OCI-LY1 (cell line): ENCODE results near the gene KRT2.

Source experiments
- H2AFZ ChIP-seq: fragments of 200-600 bp; sonication (generic), shearing (Covaris generic); 2 replicates; pipeline ENCODE4 v1.6.0; 2014; ENCODE audit warnings: antibody characterized with exemption, mild to moderate bottlenecking, low read length
- H3F3A ChIP-seq: fragments of 200-600 bp; sonication (generic), shearing (Covaris generic); 2 replicates; pipeline ENCODE4 v1.6.0; 2014; ENCODE audit warnings: mild to moderate bottlenecking, antibody characterized with exemption, low read length, moderate library complexity; ENCODE audit not compliant: insufficient read depth
- H3K27ac ChIP-seq: fragments of 200-600 bp; sonication (generic); 2 replicates; pipeline ENCODE4 v1.5.1; 2014; ENCODE audit warnings: low read length, mixed run types, mild to moderate bottlenecking, low read depth; ENCODE audit not compliant: poor library complexity, severe bottlenecking
- H3K27me3 ChIP-seq: fragments of 200-600 bp; sonication (generic); 2 replicates; pipeline ENCODE4 v1.6.0; 2014; ENCODE audit warnings: antibody characterized with exemption, mild to moderate bottlenecking, low read length, moderate library complexity; ENCODE audit not compliant: insufficient read depth
- H3K36me3 ChIP-seq: fragments of 200-600 bp; sonication (generic); 2 replicates; pipeline ENCODE4 v1.6.1; 2014; ENCODE audit warnings: mild to moderate bottlenecking, antibody characterized with exemption, low read length, moderate library complexity, mixed read lengths; ENCODE audit not compliant: insufficient read depth
- H3K4me1 ChIP-seq: fragments of 200-600 bp; sonication (generic); 2 replicates; pipeline ENCODE4 v1.5.1; 2014; ENCODE audit warnings: mild to moderate bottlenecking, low read length, moderate library complexity; ENCODE audit not compliant: insufficient read depth, severe bottlenecking
- H3K4me2 ChIP-seq: fragments of 200-600 bp; sonication (generic), shearing (Covaris generic); 2 replicates; pipeline ENCODE4 v1.6.1; 2014; ENCODE audit warnings: low read length
- H3K4me3 ChIP-seq: fragments of 200-600 bp; sonication (generic); 2 replicates; pipeline ENCODE4 v1.5.1; 2014; ENCODE audit warnings: low read length, low read depth, mild to moderate bottlenecking, mixed read lengths; ENCODE audit not compliant: poor library complexity, severe bottlenecking
- H3K79me2 ChIP-seq: fragments of 200-600 bp; shearing (Covaris generic); 2 replicates; pipeline ENCODE4 v1.6.1; 2016; ENCODE audit warnings: mixed run types, low read length, mixed read lengths; ENCODE audit not compliant: insufficient read depth
- H3K9ac ChIP-seq: fragments of 200-600 bp; sonication (generic), shearing (Covaris generic); 2 replicates; pipeline ENCODE4 v1.6.1; 2014; ENCODE audit warnings: mild to moderate bottlenecking, low read length, mixed read lengths
- H3K9me2 ChIP-seq: fragments of 200-600 bp; sonication (generic), shearing (Covaris generic); 2 replicates; pipeline ENCODE4 v1.6.1; 2014; ENCODE audit warnings: low read depth, mild to moderate bottlenecking, low read length, mixed read lengths
- H3K9me3 ChIP-seq: fragments of 200-600 bp; shearing (Covaris generic); 2 replicates; pipeline ENCODE4 v1.6.1; 2014; ENCODE audit warnings: low read length, mixed read lengths
- H4K20me1 ChIP-seq: fragments of 200-600 bp; sonication (generic), shearing (Covaris generic); 2 replicates; pipeline ENCODE4 v1.6.0; 2016; ENCODE audit warnings: mild to moderate bottlenecking, low read length; ENCODE audit not compliant: insufficient read depth
- EZH2 ChIP-seq: fragments of 200-600 bp; sonication (generic), shearing (Covaris generic); IDR thresholded peaks from 2 replicates; pipeline ENCODE4 v1.8.0; 2017; ENCODE audit warnings: borderline replicate concordance, mixed run types, mild to moderate bottlenecking, antibody characterized with exemption, low read length, moderate library complexity, mixed read lengths
- TF ChIP-seq, protein P1 (sequence below): fragments of 200-600 bp; sonication (generic), shearing (Covaris generic); IDR thresholded peaks from 2 replicates; pipeline ENCODE4 v1.5.1; 2017; ENCODE audit warnings: mild to moderate bottlenecking, antibody characterized with exemption, low read length, moderate library complexity, mixed read lengths

KRT2 gene

GRCh38 chr12:52611080-52611468 is 40.9 kb downstream of the KRT2 start:
- H3F3A ChIP-seq: no peaks in the 10 kb centered on the region
- H3K4me1 ChIP-seq: no peaks in the 10 kb centered on the region
- H3K27ac ChIP-seq: no peak overlapping the region
- H3K9ac ChIP-seq: no peak overlapping the region
- peaks cover 4% of the 10 kb centered on the region; the same call in 1 of the 2 replicates for H3K27me3 ChIP-seq
- H3K79me2 ChIP-seq: no peaks in the 10 kb centered on the region
- H3K9me2 ChIP-seq: no peaks in the 10 kb centered on the region
- H3K4me3 ChIP-seq: no peak overlapping the region
- H4K20me1 ChIP-seq: no peaks in the 10 kb centered on the region
- TF ChIP-seq, protein P1, sequence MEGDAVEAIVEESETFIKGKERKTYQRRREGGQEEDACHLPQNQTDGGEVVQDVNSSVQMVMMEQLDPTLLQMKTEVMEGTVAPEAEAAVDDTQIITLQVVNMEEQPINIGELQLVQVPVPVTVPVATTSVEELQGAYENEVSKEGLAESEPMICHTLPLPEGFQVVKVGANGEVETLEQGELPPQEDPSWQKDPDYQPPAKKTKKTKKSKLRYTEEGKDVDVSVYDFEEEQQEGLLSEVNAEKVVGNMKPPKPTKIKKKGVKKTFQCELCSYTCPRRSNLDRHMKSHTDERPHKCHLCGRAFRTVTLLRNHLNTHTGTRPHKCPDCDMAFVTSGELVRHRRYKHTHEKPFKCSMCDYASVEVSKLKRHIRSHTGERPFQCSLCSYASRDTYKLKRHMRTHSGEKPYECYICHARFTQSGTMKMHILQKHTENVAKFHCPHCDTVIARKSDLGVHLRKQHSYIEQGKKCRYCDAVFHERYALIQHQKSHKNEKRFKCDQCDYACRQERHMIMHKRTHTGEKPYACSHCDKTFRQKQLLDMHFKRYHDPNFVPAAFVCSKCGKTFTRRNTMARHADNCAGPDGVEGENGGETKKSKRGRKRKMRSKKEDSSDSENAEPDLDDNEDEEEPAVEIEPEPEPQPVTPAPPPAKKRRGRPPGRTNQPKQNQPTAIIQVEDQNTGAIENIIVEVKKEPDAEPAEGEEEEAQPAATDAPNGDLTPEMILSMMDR: no peak
- no peak for TF ChIP-seq EZH2
- H2AFZ ChIP-seq: no peak overlapping the region
- H3K4me2 ChIP-seq: no peak overlapping the region
- no peaks in the 10 kb centered on the region for H3K9me3 ChIP-seq
- no peaks in the 10 kb centered on the region for H3K36me3 ChIP-seq

DNA sequence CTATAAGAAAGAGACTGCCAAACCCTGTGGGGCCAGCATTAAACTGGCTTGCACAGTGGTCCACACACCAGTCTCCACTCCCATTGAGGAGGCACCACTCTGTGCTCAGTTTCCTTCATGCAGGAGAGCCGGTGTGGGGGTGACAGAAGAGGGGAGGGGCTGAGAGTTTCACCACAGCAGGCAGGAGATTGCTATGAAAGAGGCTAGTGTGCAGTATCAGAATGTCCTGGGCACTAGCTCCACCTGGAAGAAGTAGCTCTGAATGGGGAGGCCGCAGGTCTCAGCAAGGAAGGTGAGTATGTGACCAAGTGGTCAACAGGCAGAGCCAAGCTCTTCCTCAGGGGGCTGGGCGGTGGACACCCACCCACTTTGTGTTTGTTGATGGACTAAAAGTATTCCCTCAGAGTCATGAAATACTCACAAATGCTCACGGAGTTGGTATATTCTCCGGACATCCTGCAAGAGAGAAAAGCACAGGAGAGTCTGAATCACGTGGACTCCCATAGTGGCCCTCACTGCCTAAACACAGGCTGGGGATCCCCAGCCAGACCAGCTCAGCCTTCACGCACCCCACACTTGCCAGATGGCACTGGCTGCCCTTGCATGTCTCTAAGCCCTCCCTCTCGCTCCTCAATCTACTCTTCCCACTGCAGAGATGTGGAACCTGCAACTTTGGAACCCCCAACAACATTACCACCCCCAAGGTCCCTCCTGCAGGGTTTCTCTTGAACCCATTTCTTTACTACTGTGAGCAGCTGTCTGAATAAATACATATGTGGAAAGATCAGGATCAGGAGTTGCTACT is 43.0 kb downstream of the KRT2 start:
- Histone ChIP-seq H3K4me2 (no peak overlapping the region), H3K4me3 (no peak overlapping the region), H3K9me2 (no peaks in the 10 kb centered on the region), H3K4me1 (no peaks in the 10 kb centered on the region), H2AFZ (no peak overlapping the region), H3K9me3 (no peaks in the 10 kb centered on the region), H3K27me3 (peaks cover 4% of the 10 kb centered on the region; the same call in 1 of the 2 replicates), H4K20me1 (no peaks in the 10 kb centered on the region), H3K27ac (no peak overlapping the region), H3K79me2 (no peaks in the 10 kb centered on the region), H3K36me3 (no peaks in the 10 kb centered on the region), H3F3A (no peaks in the 10 kb centered on the region), H3K9ac (no peak overlapping the region)
- no peak for TF ChIP-seq EZH2
- TF ChIP-seq, protein P1: no peak

- Histone ChIP-seq H3K36me3 (no peaks in the 10 kb centered on the region), H3K9me2 (no peaks in the 10 kb centered on the region), H3K27ac (no peak overlapping the region), H3K79me2 (no peaks in the 10 kb centered on the region), H3K4me3 (no peak overlapping the region), H3F3A (no peaks in the 10 kb centered on the region), H3K9ac (no peak overlapping the region), H4K20me1 (no peaks in the 10 kb centered on the region), H3K4me2 (no peak overlapping the region), H3K27me3 (peaks cover 4% of the 10 kb centered on the region; the same call in 1 of the 2 replicates), H3K4me1 (no peaks in the 10 kb centered on the region), H3K9me3 (no peaks in the 10 kb centered on the region), H2AFZ (no peak overlapping the region)
- no peak for TF ChIP-seq EZH2
- TF ChIP-seq, protein P1: no peak
These were observed 43.9 kb downstream of the KRT2 start for GRCh38 chr12:52608161-52608560.
